GM10266 (cell line): ENCODE results near the gene SYT9.

Source experiments
- DNase-seq: peaks from one replicate; pipeline ENCODE4 v3.0.0; 2012; ENCODE audit errors: extremely low spot score
- CTCF ChIP-seq: IDR thresholded peaks from 2 replicates; pipeline ENCODE4 v1.5.1; 2012; ENCODE audit warnings: mild to moderate bottlenecking, low read depth; ENCODE audit not compliant: control insufficient read depth, insufficient read depth; ENCODE audit errors: missing control alignments

Gene SYT9

GRCh38 chr11:7435176-7435575 lies 183.5 kb downstream of the SYT9 start:
- TF ChIP-seq CTCF = no peak
- no peak for DNase-seq

GRCh38 chr11:7436146-7436545 lies 184.4 kb downstream of the SYT9 start:
- TF ChIP-seq CTCF = no peak
- DNase-seq = no peak

- DNase-seq = peak; percentile 37
- TF ChIP-seq CTCF = no peak
Measured at GRCh38 chr11:7436657-7437056, 185.0 kb downstream of the SYT9 start.

- TF ChIP-seq CTCF = no peak
- DNase-seq = no peak
Measured at GRCh38 chr11:7437696-7438095, 186.0 kb downstream of the SYT9 start.

GRCh38 chr11:7439746-7440320 lies 188.1 kb downstream of the SYT9 start:
- no peak for DNase-seq

GRCh38 chr11:7442588-7443215 lies 191.0 kb downstream of the SYT9 start:
- peak; percentile 71 for DNase-seq

More at GRCh38 chr11:7439746-7440320, 188.1 kb downstream of the SYT9 start:
- no peak for TF ChIP-seq CTCF

More at GRCh38 chr11:7442588-7443215, 191.0 kb downstream of the SYT9 start:
- TF ChIP-seq CTCF = peak; percentile 94
